NCI-H187 treated with DMSO at 0.1 percent for 48 hours (cell line): ENCODE measurements around the gene GYPE.
"Not testable (repeated sequence)": the region's sequence is repeated elsewhere in the genome, so short reads cannot be mapped to it uniquely, and the experiment has no call there.

Experiments
- DNase-seq: peaks from one replicate; lab custom pipeline; 2025; lab: John Stamatoyannopoulos, UW

The GYPE gene

GRCh38 chr4:143905440-143905839 lies at the start of gene GYPE:
GYPE (minus strand) TSS chr4:143905559; CDS start chr4:143905507, 52 bp downstream.
- not testable (repeated sequence) for DNase-seq

- not testable (repeated sequence) for DNase-seq
Measured at GRCh38 chr4:143951458-143951972, 46.2 kb upstream of the GYPE start.

GRCh38 chr4:143950967-143951366 lies 45.6 kb upstream of the GYPE start:
- DNase-seq: not testable (repeated sequence)

GRCh38 chr4:143950185-143950584 lies 44.8 kb upstream of the GYPE start:
- DNase-seq: not testable (repeated sequence)

- DNase-seq: not testable (repeated sequence)
Measured at GRCh38 chr4:143947493-143947892, 42.1 kb upstream of the GYPE start.

- DNase-seq: not testable (repeated sequence)
Measured at GRCh38 chr4:143940708-143941107, 35.3 kb upstream of the GYPE start.

GRCh38 chr4:143939528-143939927 lies 34.2 kb upstream of the GYPE start:
- DNase-seq: no peak

- not testable (repeated sequence) for DNase-seq
Measured at GRCh38 chr4:143938890-143939289, 33.5 kb upstream of the GYPE start.

- no peak for DNase-seq
Measured at GRCh38 chr4:143921181-143921580, 15.8 kb upstream of the GYPE start.

- not testable (repeated sequence) for DNase-seq
Measured at GRCh38 chr4:143916485-143916884, 11.1 kb upstream of the GYPE start.

- DNase-seq: not testable (repeated sequence)
Measured at GRCh38 chr4:143912478-143912877, 7.1 kb upstream of the GYPE start.

- DNase-seq: not testable (repeated sequence)
Measured at GRCh38 chr4:143911528-143912417, 6.4 kb upstream of the GYPE start.

GRCh38 chr4:143910906-143911305 lies 5.5 kb upstream of the GYPE start:
- DNase-seq: not testable (repeated sequence)

GRCh38 chr4:143907811-143908210 lies 2.5 kb upstream of the GYPE start:
- DNase-seq: not testable (repeated sequence)

GRCh38 chr4:143904431-143904830 lies 928 bp downstream of the GYPE start:
- not testable (repeated sequence) for DNase-seq

- not testable (repeated sequence) for DNase-seq
Measured at GRCh38 chr4:143890323-143890722, 15.0 kb downstream of the GYPE start.

GRCh38 chr4:143888189-143888588 lies 17.2 kb downstream of the GYPE start:
- not testable (repeated sequence) for DNase-seq

- not testable (repeated sequence) for DNase-seq
Measured at GRCh38 chr4:143884965-143885364, 20.4 kb downstream of the GYPE start.

GRCh38 chr4:143883529-143883928 lies 21.8 kb downstream of the GYPE start:
- DNase-seq: no peak

- no peak for DNase-seq
Measured at GRCh38 chr4:143882892-143883291, 22.5 kb downstream of the GYPE start.

GRCh38 chr4:143879561-143879960 lies 25.8 kb downstream of the GYPE start:
- not testable (repeated sequence) for DNase-seq

GRCh38 chr4:143875357-143875756 lies 30.0 kb downstream of the GYPE start:
- not testable (repeated sequence) for DNase-seq
